Muscle layer of duodenum (tissue), 2 donors: ENCODE data around the gene ACBD4.

Source experiments
- H3K27ac ChIP-seq: one replicate; pipeline ENCODE4 v1.7.0; 2013; ENCODE audit warnings: mild to moderate bottlenecking, low read length
- H3K27me3 ChIP-seq: one replicate; pipeline ENCODE4 v1.7.0; 2013; ENCODE audit warnings: low read depth, mild to moderate bottlenecking, control low read depth, low read length
- H3K36me3 ChIP-seq, 2 donors: one replicate each; pipeline ENCODE4 v1.7.0; 2013; ENCODE audit warnings: low read length in 2 of 2, control low read depth in 1 of 2, mild to moderate bottlenecking in 1 of 2; ENCODE audit not compliant: insufficient read depth in 2 of 2, control insufficient read depth in 1 of 2
- H3K4me1 ChIP-seq, 2 donors: one replicate each; pipeline ENCODE4 v1.7.0; 2013; ENCODE audit warnings: low read length in 2 of 2, mild to moderate bottlenecking in 2 of 2, control low read depth in 1 of 2, moderate library complexity in 1 of 2; ENCODE audit not compliant: insufficient read depth in 2 of 2, control insufficient read depth in 1 of 2
- H3K4me3 ChIP-seq, 2 donors: one replicate each; pipeline ENCODE4 v1.7.0; 2013; ENCODE audit warnings: low read length in 2 of 2, low read depth in 1 of 2, mild to moderate bottlenecking in 1 of 2
- H3K9me3 ChIP-seq, 2 donors: one replicate each; pipeline ENCODE4 v1.7.0; 2013; ENCODE audit warnings: low read length in 2 of 2, control low read depth in 1 of 2, mild to moderate bottlenecking in 1 of 2; ENCODE audit not compliant: control insufficient read depth in 1 of 2
- donor health status: healthy.

ACBD4 gene

DNA sequence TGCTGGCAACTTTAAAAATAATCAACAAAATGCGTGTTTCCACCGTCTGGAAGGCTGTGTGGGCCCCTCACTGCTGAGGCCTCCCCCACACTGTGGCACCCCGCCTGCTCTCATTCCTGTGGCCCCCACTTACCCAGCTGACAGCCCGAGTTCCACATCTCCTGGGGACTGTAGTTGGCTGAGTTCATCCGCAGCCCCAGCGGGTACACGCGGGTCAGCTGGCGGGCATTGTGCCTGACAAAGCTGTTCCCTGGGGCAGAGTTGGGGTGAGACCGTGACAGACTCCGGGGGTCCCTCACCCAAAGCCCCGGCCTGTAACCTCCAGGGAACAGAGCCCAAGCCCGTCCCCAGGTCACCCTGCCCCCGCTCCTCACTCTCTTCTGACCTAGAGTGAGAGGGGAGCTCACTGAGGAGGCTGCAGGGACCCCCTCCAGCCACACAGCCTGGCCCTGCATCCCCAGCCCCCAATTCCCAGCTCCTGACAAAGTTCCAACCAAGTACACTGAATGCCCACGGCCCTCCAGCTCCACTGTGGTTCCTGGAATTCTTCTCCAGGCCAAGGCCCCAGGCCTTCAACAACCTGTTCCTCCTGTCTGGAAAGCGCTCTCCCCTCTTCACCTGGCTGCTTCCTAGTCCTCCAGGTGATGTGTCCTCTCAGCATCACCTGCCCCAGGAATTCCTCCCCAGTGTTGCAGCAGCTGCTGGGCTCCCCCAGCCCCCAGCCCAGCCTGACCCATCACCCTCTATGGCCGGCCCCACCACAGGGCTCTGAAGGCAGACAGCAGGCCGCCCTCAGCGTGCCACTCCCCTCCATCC is 21.2 kb upstream of the ACBD4 start:
- Histone ChIP-seq H3K4me1 (peaks cover 0 to 9% of the 10 kb centered on the region in 2 donors), H3K9me3 (no peaks in the 10 kb centered on the region), H3K27me3 (no peaks in the 10 kb centered on the region), H3K27ac (no peak overlapping the region), H3K4me3 (no peak overlapping the region), H3K36me3 (peaks cover 0 to 14% of the 10 kb centered on the region in 2 donors)

DNA sequence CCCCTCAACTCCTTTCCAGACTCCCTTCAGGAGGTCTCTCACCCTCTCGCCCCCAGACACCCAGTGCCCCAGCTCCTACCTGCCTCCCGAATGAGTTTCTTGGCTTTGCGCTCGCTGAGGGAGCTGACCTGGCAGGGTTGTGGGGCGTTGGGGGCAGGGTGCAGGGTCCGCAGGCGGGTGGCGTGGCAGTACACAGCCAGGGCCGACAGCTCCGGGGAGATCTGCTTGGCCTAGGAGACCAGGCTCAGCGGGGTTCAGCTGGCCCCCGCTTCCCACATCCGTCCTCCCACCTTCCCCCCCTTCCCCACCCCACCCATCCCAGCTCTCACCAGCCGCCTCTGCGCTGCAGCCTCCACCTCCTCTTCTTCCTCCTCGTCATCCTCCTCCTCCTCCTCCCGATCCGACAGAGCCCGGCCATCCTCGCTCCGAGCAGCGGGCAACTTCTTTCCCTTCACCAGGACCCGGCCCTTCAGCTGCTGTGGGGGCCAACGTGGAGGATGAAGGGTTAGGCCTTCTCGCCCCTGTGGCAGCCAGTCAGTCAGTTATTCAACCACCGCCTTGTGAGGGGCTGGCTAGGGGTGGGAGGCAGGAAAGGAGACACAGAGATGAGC is 20.4 kb upstream of the ACBD4 start:
- no peaks in the 10 kb centered on the region for H3K27me3 ChIP-seq
- peaks cover 0 to 22% of the 10 kb centered on the region in 2 donors for H3K36me3 ChIP-seq

DNA sequence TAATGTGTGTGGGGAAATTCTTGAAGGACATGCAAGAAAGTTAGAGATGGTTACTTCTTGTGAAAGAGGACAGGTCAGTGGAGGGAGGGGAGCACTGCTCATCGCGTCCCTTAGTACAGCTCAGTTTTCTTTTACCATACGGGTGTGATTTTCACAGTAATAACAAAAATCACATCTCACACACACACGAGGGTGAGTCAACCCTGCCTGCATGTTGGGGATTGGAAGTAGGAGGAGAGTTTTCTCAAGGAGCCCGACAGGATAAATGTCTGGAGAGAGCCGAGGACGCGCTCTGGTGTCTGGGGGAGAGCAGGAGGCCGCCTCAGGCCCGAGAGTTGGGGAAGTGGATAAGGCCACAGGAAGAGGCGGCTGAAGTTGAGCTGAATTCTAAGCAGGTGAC is 19.6 kb upstream of the ACBD4 start:
- Histone ChIP-seq H3K27me3 (no peaks in the 10 kb centered on the region), H3K9me3 (no peaks in the 10 kb centered on the region), H3K36me3 (peaks cover 0 to 27% of the 10 kb centered on the region in 2 donors), H3K27ac (no peak overlapping the region), H3K4me3 (no peak overlapping the region), H3K4me1 (peaks cover 0 to 8% of the 10 kb centered on the region in 2 donors)

More for the DNA sequence above, 20.4 kb upstream of the ACBD4 start:
- H3K27ac ChIP-seq, result no peak overlapping the region
- H3K4me1 ChIP-seq, result peaks cover 0 to 9% of the 10 kb centered on the region in 2 donors
- no peaks in the 10 kb centered on the region for H3K9me3 ChIP-seq
- no peak overlapping the region for H3K4me3 ChIP-seq

DNA sequence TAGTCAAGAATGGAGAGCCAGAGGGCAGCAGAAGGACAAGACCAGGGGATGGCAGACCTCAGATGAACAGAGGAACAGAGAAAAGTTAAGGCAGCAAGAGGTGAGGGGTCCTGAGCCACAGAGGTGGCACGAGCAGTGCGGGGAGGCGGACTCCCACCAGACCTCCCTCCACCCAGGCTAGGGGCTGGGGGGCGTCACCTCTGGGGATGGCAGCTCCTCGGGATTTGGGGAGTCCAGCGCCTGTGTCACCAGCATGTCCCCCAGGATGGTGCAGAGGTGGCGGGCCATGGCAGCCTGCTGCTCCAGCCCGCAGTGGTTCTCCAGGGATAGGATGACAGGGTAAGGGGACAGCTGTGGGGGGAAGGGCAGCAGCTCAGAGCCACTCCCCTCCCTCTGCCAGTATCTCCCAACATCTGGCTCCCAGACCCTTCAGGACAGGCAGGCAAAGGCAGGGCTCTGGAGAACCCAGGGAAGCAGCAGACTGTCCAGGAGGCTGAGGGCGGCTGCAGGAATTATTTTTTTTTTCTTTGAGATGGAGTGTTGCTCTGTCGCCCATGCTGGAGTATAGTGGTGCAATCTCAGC is 19.0 kb upstream of the ACBD4 start:
- H3K4me3 ChIP-seq, result no peak overlapping the region
- H3K36me3 ChIP-seq, result peaks cover 0 to 27% of the 10 kb centered on the region in 2 donors
- H3K9me3 ChIP-seq, result no peaks in the 10 kb centered on the region
- peaks cover 0 to 2% of the 10 kb centered on the region in 2 donors for H3K4me1 ChIP-seq
- H3K27ac ChIP-seq, result no peak overlapping the region
- no peaks in the 10 kb centered on the region for H3K27me3 ChIP-seq

DNA sequence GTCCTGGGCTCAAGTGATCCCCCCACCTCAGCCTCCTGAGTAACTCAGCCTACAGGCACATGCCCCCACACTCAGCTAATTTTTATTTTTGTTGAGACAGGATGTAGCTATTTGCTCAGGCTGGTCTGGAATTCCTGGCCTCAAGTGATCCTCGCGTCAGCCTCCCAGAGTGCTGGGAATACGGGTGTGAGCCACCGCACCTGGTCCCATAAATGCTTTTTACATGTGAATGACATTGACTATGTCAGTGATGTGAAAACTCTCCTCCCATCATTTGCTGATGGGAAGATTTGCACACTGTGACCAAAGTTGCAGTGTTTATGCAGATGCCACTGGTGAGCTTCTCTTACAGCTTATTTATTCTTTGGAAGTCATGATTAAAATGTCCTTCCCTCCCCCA is 18.2 kb upstream of the ACBD4 start:
- Histone ChIP-seq H3K27ac (no peak overlapping the region), H3K36me3 (peaks cover 0 to 27% of the 10 kb centered on the region in 2 donors), H3K4me1 (no peaks in the 10 kb centered on the region), H3K9me3 (no peaks in the 10 kb centered on the region), H3K4me3 (no peak overlapping the region), H3K27me3 (no peaks in the 10 kb centered on the region)

DNA sequence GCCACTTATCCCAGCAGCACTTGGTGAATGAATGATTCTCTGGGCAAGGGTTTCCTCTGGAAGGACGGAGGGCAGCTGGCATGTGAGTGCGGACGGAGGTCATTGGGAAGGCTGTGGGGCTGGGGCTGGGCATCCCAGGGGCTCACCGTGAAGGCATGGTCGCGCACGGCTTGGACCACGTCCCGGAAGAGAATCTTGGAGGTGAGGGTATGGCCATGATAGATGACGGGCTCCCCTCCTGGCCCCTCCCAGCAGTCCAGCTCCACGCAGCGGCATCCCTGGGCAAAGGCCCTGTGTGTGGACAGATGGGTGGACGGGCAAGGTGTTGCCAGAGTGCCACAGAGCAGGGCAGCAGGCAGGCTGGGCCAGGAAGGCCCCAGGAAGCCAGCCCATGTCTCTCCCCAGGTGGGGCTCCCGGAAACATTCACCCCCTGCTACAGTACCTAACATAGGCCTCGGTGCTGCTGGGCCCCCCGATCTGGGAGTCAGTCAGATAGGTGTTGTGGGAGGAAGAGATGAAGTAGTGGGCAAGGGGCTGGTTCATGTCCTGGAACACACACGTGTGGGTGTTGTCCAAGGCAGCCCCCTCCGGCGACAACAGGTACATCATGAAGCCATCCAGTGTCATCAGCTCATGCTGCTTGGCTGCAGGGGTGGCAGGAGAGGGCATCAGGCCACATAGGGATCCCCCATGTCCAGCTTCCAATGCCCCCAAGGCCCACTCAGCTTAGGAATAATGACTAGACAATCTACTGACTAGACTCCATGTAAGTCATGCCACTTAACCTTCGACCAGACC is 17.4 kb upstream of the ACBD4 start:
- Histone ChIP-seq H3K27ac (no peak overlapping the region), H3K36me3 (peaks cover 0 to 25% of the 10 kb centered on the region in 2 donors), H3K9me3 (no peaks in the 10 kb centered on the region), H3K4me1 (no peaks in the 10 kb centered on the region), H3K4me3 (no peak overlapping the region), H3K27me3 (no peaks in the 10 kb centered on the region)

DNA sequence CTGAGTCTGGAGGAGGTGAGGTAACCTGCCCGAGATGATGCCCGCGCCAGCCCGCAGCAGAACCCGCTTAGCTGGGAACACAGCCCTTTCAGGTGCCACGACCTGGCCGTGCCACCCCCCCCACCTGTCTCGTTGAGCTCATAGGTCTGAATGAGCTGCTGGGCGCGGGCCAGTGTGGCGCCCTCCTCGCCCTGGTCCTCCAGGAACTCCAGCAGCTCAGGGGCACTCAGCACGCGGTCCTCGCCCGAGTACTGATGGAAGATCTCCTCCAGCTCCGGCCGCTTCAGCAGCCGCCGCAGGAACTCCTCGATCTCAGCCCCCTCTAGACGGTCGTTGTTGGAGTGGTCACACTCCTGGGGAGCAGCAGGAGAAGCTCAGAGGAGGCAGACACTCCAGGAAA is 16.8 kb upstream of the ACBD4 start:
- no peak overlapping the region for H3K4me3 ChIP-seq
- no peaks in the 10 kb centered on the region for H3K27me3 ChIP-seq
- no peaks in the 10 kb centered on the region for H3K9me3 ChIP-seq
- peaks cover 0 to 25% of the 10 kb centered on the region in 2 donors for H3K36me3 ChIP-seq
- H3K4me1 ChIP-seq, result peaks cover 0 to under 1% of the 10 kb centered on the region in 2 donors
- H3K27ac ChIP-seq, result no peak overlapping the region

DNA sequence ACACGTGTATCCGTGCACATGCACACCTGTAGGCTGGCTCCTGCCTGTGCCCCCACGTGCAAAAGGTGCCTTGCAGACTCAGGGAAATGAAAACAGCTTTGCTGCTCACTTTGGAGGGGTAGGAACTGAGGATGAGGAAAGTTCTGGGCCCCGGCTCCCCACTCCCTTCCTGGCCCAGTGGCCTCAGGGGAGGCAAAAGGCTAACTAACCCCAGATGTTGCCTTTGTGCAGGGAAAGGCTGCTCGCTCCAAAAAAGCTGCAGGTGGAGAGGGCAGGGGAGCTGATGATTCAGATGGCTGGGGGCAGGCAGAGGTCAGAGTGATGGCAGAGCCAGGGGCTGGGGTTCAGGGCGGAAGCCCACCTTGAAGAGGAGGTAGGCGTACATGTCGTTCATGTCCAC is 15.5 kb upstream of the ACBD4 start:
- H3K4me3 ChIP-seq, result no peak overlapping the region
- H3K36me3 ChIP-seq, result peaks cover 0 to 25% of the 10 kb centered on the region in 2 donors
- H3K4me1 ChIP-seq, result peaks cover 4 to 7% of the 10 kb centered on the region in 2 donors

DNA sequence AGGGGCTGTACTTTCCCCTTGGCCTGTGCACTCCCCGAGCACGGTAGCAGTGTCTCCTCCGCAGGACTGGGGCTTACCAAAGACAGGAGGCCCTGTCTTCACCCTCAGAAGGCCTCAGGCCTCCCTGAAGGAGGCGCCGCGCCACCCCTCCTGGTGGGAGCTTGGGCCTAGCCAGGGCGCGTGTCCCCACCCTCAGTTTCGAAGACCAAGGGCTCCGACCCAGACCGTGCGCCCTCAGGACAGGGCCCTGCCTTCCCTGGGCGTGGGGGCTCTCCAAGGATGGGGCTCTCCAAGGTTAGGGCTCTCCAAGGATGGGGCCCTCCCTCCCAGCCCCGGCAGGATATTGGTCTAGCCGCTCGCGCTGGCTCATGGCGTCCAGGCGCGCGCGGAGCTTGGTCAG is 14.9 kb upstream of the ACBD4 start:
- peaks cover 0 to 25% of the 10 kb centered on the region in 2 donors for H3K36me3 ChIP-seq
- H3K27ac ChIP-seq, result no peak overlapping the region
- H3K4me1 ChIP-seq, result peaks cover 4 to 7% of the 10 kb centered on the region in 2 donors
- no peak overlapping the region for H3K4me3 ChIP-seq
- H3K27me3 ChIP-seq, result no peaks in the 10 kb centered on the region
- no peaks in the 10 kb centered on the region for H3K9me3 ChIP-seq

More for the DNA sequence above, 15.5 kb upstream of the ACBD4 start:
- H3K27me3 ChIP-seq, result no peaks in the 10 kb centered on the region
- H3K27ac ChIP-seq, result no peak overlapping the region
- H3K9me3 ChIP-seq, result no peaks in the 10 kb centered on the region

DNA sequence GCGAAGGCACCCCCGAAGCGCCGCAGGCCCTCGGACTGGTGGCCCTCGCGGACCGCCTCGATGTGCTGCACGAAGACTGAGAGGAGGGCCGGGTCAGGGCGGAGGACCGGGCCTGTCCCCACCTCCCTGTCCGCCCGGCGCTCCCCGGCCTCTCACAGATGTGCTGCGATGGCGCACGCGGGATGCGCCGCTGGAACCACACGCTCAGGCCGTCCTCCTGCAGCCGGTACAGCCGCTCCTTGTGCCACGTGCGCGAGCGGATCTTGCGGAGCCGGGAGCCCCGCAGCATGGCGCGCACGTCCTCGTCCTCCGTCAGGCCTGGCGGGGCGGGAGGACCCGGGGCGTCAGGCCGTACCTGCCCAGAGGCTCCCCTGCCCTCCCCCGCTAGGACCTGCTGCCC is 14.4 kb upstream of the ACBD4 start:
- H3K4me3 ChIP-seq, result no peak overlapping the region
- no peak overlapping the region for H3K27ac ChIP-seq
- H3K27me3 ChIP-seq, result no peaks in the 10 kb centered on the region
- H3K9me3 ChIP-seq, result no peaks in the 10 kb centered on the region
- H3K36me3 ChIP-seq, result peaks cover 0 to 25% of the 10 kb centered on the region in 2 donors
- H3K4me1 ChIP-seq, result peaks cover 4 to 7% of the 10 kb centered on the region in 2 donors
